PC-3 (cell line): ENCODE results near the gene AXIN2. TPM values are rescaled to one million over a fixed set of nuclear protein-coding genes. Genes with fewer than 3 reads are reported as not detected.
"Not testable (repeated sequence)": the region's sequence is repeated elsewhere in the genome, so short reads cannot be mapped to it uniquely, and the experiment has no call there.

ENCODE experiments used
- ATAC-seq: fragments of 200-7000 bp; cut with Tn5 transposase; 2 replicates; pipeline ENCODE4 v1.9.1; 2020; ENCODE audit warnings: mild to moderate bottlenecking, moderate library complexity
- BruUV-seq: library from RNA; stranded (reverse); fragments of 400-500 nt; replicated peaks from 2 replicates; lab custom pipeline; 2021; lab: Mats Ljungman, UMichigan
- CTCF ChIA-PET: fragments of 300-600 bp; sonication (Branson Sonifier 250); formaldehyde crosslinking; loops from one replicate; lab custom pipeline; 2022; ENCODE audit warnings: antibody characterized with exemption; lab: Charles Lee
- POLR2A ChIA-PET: fragments of 300-600 bp; sonication (Branson Sonifier 250); formaldehyde crosslinking; loops from one replicate; lab custom pipeline; 2022; ENCODE audit warnings: antibody characterized with exemption; ENCODE audit not compliant: unreplicated experiment; lab: Charles Lee
- DNase-seq: peaks from one replicate; pipeline ENCODE4 v3.0.0-alpha.2; 2015
- H2AFZ ChIP-seq: fragments of 300-600 bp; sonication (generic); 2 replicates; pipeline ENCODE4 v1.6.0; 2016; ENCODE audit warnings: antibody characterized with exemption, low read length
- H3F3A ChIP-seq: fragments of 300-600 bp; sonication (generic); one replicate; pipeline ENCODE4 v1.6.0; 2017; ENCODE audit warnings: antibody characterized with exemption, low read length, control low read depth, mild to moderate bottlenecking; ENCODE audit not compliant: unreplicated experiment
- H3K27ac ChIP-seq: fragments of 300-600 bp; sonication (generic); 2 replicates; pipeline ENCODE4 v1.5.1; 2016; ENCODE audit warnings: mild to moderate bottlenecking, low read length
- H3K27me3 ChIP-seq: fragments of 300-600 bp; sonication (generic); 2 replicates; pipeline ENCODE4 v1.6.1; 2016; ENCODE audit warnings: low read length, mixed read lengths
- H3K36me3 ChIP-seq: fragments of 300-600 bp; sonication (generic); 2 replicates; pipeline ENCODE4 v1.6.1; 2016; ENCODE audit warnings: low read depth, mixed run types, low read length, mixed read lengths
- H3K4me1 ChIP-seq: fragments of 300-600 bp; sonication (generic); 2 replicates; pipeline ENCODE4 v1.5.1; 2016; ENCODE audit warnings: low read length; ENCODE audit not compliant: insufficient read depth
- H3K4me2 ChIP-seq: fragments of 300-600 bp; sonication (generic); 2 replicates; pipeline ENCODE4 v1.6.0; 2016; ENCODE audit warnings: low read length
- H3K4me3 ChIP-seq: fragments of 300-600 bp; sonication (generic); 2 replicates; pipeline ENCODE4 v1.5.1; 2016; ENCODE audit warnings: mild to moderate bottlenecking, low read length, mixed read lengths
- H3K79me2 ChIP-seq: fragments of 300-600 bp; sonication (generic); 2 replicates; pipeline ENCODE4 v1.6.1; 2017; ENCODE audit warnings: low read length, mixed read lengths
- H3K9ac ChIP-seq: fragments of 300-600 bp; sonication (generic); 2 replicates; pipeline ENCODE4 v1.6.0; 2016; ENCODE audit warnings: mild to moderate bottlenecking, low read length
- H3K9me2 ChIP-seq: fragments of 300-600 bp; sonication (generic); replicated peaks from 2 replicates; pipeline ENCODE4 v1.6.1; 2016; ENCODE audit warnings: mixed run types, low read length, mixed read lengths
- H3K9me3 ChIP-seq: fragments of 300-600 bp; sonication (generic); 2 replicates; pipeline ENCODE4 v1.6.1; 2016; ENCODE audit warnings: low read length, mixed read lengths
- H4K20me1 ChIP-seq: fragments of 300-600 bp; sonication (generic); 2 replicates; pipeline ENCODE4 v1.6.1; 2016; ENCODE audit warnings: low read length, mixed read lengths
- EZH2 ChIP-seq: fragments of 300-600 bp; sonication (generic); IDR thresholded peaks from one replicate; pipeline ENCODE4 v1.6.1; 2017; ENCODE audit warnings: antibody characterized with exemption, mild to moderate bottlenecking, low read length; ENCODE audit not compliant: unreplicated experiment
- EZH2phosphoT487 ChIP-seq: fragments of 300-600 bp; sonication (generic); IDR thresholded peaks from 2 replicates; pipeline ENCODE4 v1.6.1; 2018; ENCODE audit warnings: mild to moderate bottlenecking, antibody characterized with exemption, low read length, borderline replicate concordance
- intact Hi-C: fragments of 100-400 bp; cut with micrococcal nuclease; formaldehyde crosslinking; loops from 2 replicates; pipeline ENCODE4 v1.9.0; 2023
- total RNA-seq: library from RNA; depleted of rRNA; stranded (reverse); fragments of >200 nt; gene quantifications from 2 replicates; pipeline ENCODE4 v1.2.3, GENCODE V29; 2014
- TF ChIP-seq, protein P1 (sequence below): fragments of 300-600 bp; sonication (generic); conservative IDR thresholded peaks from 2 replicates; pipeline ENCODE4 v1.5.1; 2017; ENCODE audit warnings: antibody characterized with exemption, low read depth, mild to moderate bottlenecking, low read length

The AXIN2 gene
- total RNA-seq, 1 experiment from 2014 or later = 2.0 TPM

DNA sequence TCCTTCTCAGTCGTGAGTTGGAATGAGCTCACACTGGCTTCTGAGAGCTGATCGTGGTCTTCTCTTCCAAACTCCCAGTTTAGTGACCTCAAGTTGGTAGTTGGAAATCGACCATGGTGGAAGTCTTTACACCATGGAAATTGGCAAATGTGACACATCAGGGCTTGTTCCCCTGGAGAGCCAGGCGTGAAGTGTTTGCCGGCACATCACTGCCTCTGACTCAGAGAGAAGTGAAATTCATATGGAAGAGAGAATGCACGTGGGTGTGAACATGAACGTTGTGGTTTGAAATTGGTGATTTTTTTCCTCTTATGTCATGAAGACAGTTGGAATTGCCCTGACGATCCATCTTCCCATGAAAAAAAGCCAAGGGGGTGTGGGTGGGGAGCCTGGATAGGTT lies 47.4 kb downstream of the AXIN2 start:
- ATAC-seq (no peak), DNase-seq (peak; percentile 28)
- Histone ChIP-seq H3K9ac (no peak overlapping the region), H4K20me1 (no peaks in the 10 kb centered on the region), H3K9me3 (no peaks in the 10 kb centered on the region), H3K9me2 (no peaks in the 10 kb centered on the region), H2AFZ (no peak overlapping the region), H3K27ac (no peak overlapping the region), H3K4me2 (no peak overlapping the region), H3F3A (no peaks in the 10 kb centered on the region), H3K4me3 (no peak overlapping the region), H3K36me3 (no peaks in the 10 kb centered on the region), H3K79me2 (no peaks in the 10 kb centered on the region), H3K27me3 (no peaks in the 10 kb centered on the region), H3K4me1 (no peaks in the 10 kb centered on the region)
- intact Hi-C loops = no loop called here
- ChIA-PET POLR2A (no interaction called here), CTCF (no interaction called here)
- TF ChIP-seq EZH2 (no peak), EZH2phosphoT487 (no peak)
- TF ChIP-seq, protein P1, sequence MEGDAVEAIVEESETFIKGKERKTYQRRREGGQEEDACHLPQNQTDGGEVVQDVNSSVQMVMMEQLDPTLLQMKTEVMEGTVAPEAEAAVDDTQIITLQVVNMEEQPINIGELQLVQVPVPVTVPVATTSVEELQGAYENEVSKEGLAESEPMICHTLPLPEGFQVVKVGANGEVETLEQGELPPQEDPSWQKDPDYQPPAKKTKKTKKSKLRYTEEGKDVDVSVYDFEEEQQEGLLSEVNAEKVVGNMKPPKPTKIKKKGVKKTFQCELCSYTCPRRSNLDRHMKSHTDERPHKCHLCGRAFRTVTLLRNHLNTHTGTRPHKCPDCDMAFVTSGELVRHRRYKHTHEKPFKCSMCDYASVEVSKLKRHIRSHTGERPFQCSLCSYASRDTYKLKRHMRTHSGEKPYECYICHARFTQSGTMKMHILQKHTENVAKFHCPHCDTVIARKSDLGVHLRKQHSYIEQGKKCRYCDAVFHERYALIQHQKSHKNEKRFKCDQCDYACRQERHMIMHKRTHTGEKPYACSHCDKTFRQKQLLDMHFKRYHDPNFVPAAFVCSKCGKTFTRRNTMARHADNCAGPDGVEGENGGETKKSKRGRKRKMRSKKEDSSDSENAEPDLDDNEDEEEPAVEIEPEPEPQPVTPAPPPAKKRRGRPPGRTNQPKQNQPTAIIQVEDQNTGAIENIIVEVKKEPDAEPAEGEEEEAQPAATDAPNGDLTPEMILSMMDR = no peak
- no TSS peak for BruUV-seq

- Histone ChIP-seq H3K4me2 (no peak overlapping the region), H3K9me2 (no peaks in the 10 kb centered on the region), H3K27ac (no peak overlapping the region), H3K4me3 (no peak overlapping the region), H4K20me1 (no peaks in the 10 kb centered on the region), H3K79me2 (no peaks in the 10 kb centered on the region), H3K9ac (no peak overlapping the region), H3K27me3 (no peaks in the 10 kb centered on the region), H3K4me1 (no peaks in the 10 kb centered on the region), H3F3A (no peaks in the 10 kb centered on the region), H3K9me3 (no peaks in the 10 kb centered on the region), H2AFZ (no peak overlapping the region), H3K36me3 (no peaks in the 10 kb centered on the region)
- DNase-seq (no peak), ATAC-seq (no peak)
- intact Hi-C loops = no loop called here
- CTCF ChIA-PET = no interaction called here
- no peak for TF ChIP-seq EZH2phosphoT487
- TF ChIP-seq, protein P1 = no peak
- no peak for TF ChIP-seq EZH2
- POLR2A ChIA-PET = no interaction called here
- no TSS peak for BruUV-seq
Observed at GRCh38 chr17:65511316-65511715, 50.1 kb downstream of the AXIN2 start.

DNA sequence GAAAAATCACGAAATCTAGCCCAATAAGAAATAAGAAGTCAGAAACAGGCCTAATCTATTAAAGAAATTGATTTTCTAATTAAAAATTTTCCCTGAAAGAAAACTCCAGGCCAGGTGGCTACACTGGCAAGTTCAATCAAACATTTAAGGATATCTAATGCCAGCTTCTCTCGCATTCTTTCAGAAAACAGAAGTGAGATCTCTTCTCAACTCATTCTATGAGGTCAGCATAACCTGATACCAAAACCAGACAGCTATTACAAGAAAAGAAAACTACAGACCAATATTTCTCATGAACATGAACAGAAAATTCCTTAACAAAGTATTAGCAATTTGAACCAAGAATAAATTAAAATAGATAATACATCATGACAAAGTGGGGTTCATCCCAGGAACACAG lies 52.4 kb downstream of the AXIN2 start:
- Histone ChIP-seq H3K36me3 (no peaks in the 10 kb centered on the region), H3K27ac (no peak overlapping the region), H3F3A (no peaks in the 10 kb centered on the region), H3K79me2 (no peaks in the 10 kb centered on the region), H3K27me3 (no peaks in the 10 kb centered on the region), H3K4me3 (no peak overlapping the region), H3K9ac (no peak overlapping the region), H3K9me3 (no peaks in the 10 kb centered on the region), H3K9me2 (no peaks in the 10 kb centered on the region), H2AFZ (no peak overlapping the region), H4K20me1 (no peaks in the 10 kb centered on the region), H3K4me2 (no peak overlapping the region), H3K4me1 (no peaks in the 10 kb centered on the region)
- ATAC-seq (no peak), DNase-seq (no peak)
- ChIA-PET CTCF (no interaction called here), POLR2A (no interaction called here)
- intact Hi-C loops = no loop called here
- TF ChIP-seq, protein P1 = no peak
- TF ChIP-seq EZH2phosphoT487 (no peak), EZH2 (no peak)
- no TSS peak for BruUV-seq

DNA sequence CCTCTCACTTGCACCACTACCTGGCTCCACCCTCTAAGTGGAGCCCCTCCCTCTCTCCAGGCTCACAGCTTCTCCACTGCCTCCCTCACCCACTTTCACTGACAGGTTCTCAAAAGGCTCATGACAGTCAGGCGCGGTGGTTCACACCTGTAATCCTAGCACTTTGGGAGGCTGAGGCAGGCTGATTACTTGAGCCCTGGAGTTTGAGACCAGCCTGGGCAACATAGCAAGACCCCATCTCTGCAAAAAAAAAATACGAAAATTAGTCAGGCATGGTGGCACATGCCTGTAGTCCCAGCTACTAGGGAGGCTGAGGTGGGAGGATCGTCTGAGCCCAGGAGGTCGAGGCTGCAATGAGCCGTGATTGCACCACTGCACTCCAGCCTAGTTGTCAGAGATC lies 56.8 kb downstream of the AXIN2 start:
- H3K27me3 ChIP-seq, H3K9me3 ChIP-seq, H3K4me3 ChIP-seq, H3K36me3 ChIP-seq, H3K9me2 ChIP-seq, POLR2A ChIA-PET, H3K27ac ChIP-seq, H3K4me2 ChIP-seq, H3K79me2 ChIP-seq, BruUV-seq, H3K9ac ChIP-seq, H3K4me1 ChIP-seq, H2AFZ ChIP-seq, DNase-seq, ATAC-seq, CTCF ChIA-PET, H4K20me1 ChIP-seq, H3F3A ChIP-seq, intact Hi-C loops: not testable (repeated sequence)
